ENCODE measurements around the gene ENG. TPM values are rescaled to one million over a fixed set of nuclear protein-coding genes. Genes with fewer than 3 reads are reported as not detected.

The ENG gene
- total and polyA plus RNA-seq, 2 experiments from 2014 or later: 1.4 to 2.6 TPM

- no peaks in the 10 kb centered on the region for H3K36me3 Mint-ChIP-seq (ENCODE audit: low read depth)
- Histone ChIP-seq H3K79me2 (replicated peaks; ENCODE audit: insufficient read depth) (no peaks in the 10 kb centered on the region), H3K4me2 (peak overlapping the region; percentile 92), H3K36me3 (ENCODE audit: insufficient read depth) (no peaks in the 10 kb centered on the region), H3K27me3 (ENCODE audit: insufficient read depth) (0 out of 2 replicates have a peak, but pooled peaks cover 6% of the 10 kb centered on the region), H3K27ac (ENCODE audit: low read depth) (no peak overlapping the region), H3F3A (replicated peaks; ENCODE audit: low read depth) (peaks cover 16% of the 10 kb centered on the region; the same call in 1 of the 2 replicates), H2AFZ (peak overlapping the region; percentile 91), H3K4me1 (ENCODE audit: insufficient read depth) (peaks cover 5% of the 10 kb centered on the region), H3K9me2 (ENCODE audit: insufficient read depth) (no peaks in the 10 kb centered on the region), H4K20me1 (replicated peaks; ENCODE audit: insufficient read depth) (no peaks in the 10 kb centered on the region), H3K4me3 (peak overlapping the region; percentile 73)
- peaks cover 8% of the 10 kb centered on the region; the same call in 2 of the 3 replicates for H3K4me1 Mint-ChIP-seq
- peaks cover 21% of the 10 kb centered on the region for H3K27me3 Mint-ChIP-seq (ENCODE audit: insufficient read depth, low read depth, poor library complexity)
- 0 out of 2 replicates have a peak overlapping the region, but pooled peaks have one; percentile 56 for H3K27ac Mint-ChIP-seq
- DNase-seq (ENCODE audit: low spot score): no peak
- no peak for TF ChIP-seq ZNF462 (CRISPR knock-in tag; IDR thresholded peaks at IDR 0.05)
- no peak for TF ChIP-seq CTCF (conservative IDR thresholded peaks at IDR 0.05; ENCODE audit: low read depth in 2 of 2)
- no peak for TF ChIP-seq JUNB (IDR thresholded peaks at IDR 0.05; ENCODE audit: unreplicated experiment)
- no peak for TF ChIP-seq STAT1 (IDR thresholded peaks at IDR 0.05; ENCODE audit: unreplicated experiment)
- TF ChIP-seq NANOG (IDR thresholded peaks at IDR 0.05; ENCODE audit: borderline replicate concordance): no peak
- no peak for TF ChIP-seq ETS1 (IDR thresholded peaks at IDR 0.05)
- no peak for TF ChIP-seq REST (IDR thresholded peaks at IDR 0.05; ENCODE audit: unreplicated experiment)
- TF ChIP-seq ZNF114 (CRISPR knock-in tag; IDR thresholded peaks at IDR 0.05): no peak
- H3K4me3 Mint-ChIP-seq: peak overlapping the region; percentile 89
- peak; percentile 36 for ATAC-seq
- H3K9me3 Mint-ChIP-seq: no peaks in the 10 kb centered on the region
Measured at GRCh38 chr9:127876764-127877562, 22.5 kb upstream of the ENG start.

All from GM23338 (cell line).